ENCODE results near the gene MACROD1. TPM values are rescaled to one million over a fixed set of nuclear protein-coding genes. Genes with fewer than 3 reads are reported as not detected.

Gene MACROD1
- total and polyA plus RNA-seq, 2 donors (not counting 3 experiments of a cell fraction or from before 2014, with no cell fraction given) = 11.0 to 16.2 TPM

- Histone ChIP-seq H3K4me3 (replicated peaks in 1 of 3; ENCODE audit: insufficient read depth in 1 of 3, low read depth in 1 of 3, low read length in 3 of 3) (no peak overlapping the region), H2AFZ (ENCODE audit: low read depth, low read length) (no peak overlapping the region), H3K27ac (ENCODE audit: insufficient read depth, low read depth, low read length) (no peak overlapping the region), H4K20me1 (replicated peaks; ENCODE audit: control insufficient read depth, extremely low read depth, insufficient read depth, low read length) (no peaks in the 10 kb centered on the region), H3K9me3 (replicated peaks; ENCODE audit: control insufficient read depth, insufficient read depth, low read length) (no peaks in the 10 kb centered on the region), H3K4me1 (ENCODE audit: control insufficient read depth, extremely low read depth, insufficient read depth, low read length) (no peaks in the 10 kb centered on the region), H3K79me2 (ENCODE audit: control insufficient read depth, insufficient read depth, low read length) (no peaks in the 10 kb centered on the region), H3K4me2 (ENCODE audit: insufficient read depth, low read length) (no peak overlapping the region), H3K9ac (replicated peaks; ENCODE audit: extremely low read depth, insufficient read depth, low read length) (no peak overlapping the region), H3K36me3 (ENCODE audit: control insufficient read depth in 2 of 2, extremely low read depth in 1 of 2, insufficient read depth in 2 of 2, low read length in 2 of 2) (no peaks in the 10 kb centered on the region), H3K27me3 (ENCODE audit: control insufficient read depth in 2 of 2, insufficient read depth in 2 of 2, low read length in 2 of 2) (no peaks in the 10 kb centered on the region), H3K9me1 (replicated peaks; ENCODE audit: control insufficient read depth, extremely low read depth, insufficient read depth, low read length) (no peaks in the 10 kb centered on the region)
- ChIA-PET CTCF (no interaction called here), POLR2A (no interaction called here)
- TF ChIP-seq MAX (IDR thresholded peaks at IDR 0.05; ENCODE audit: insufficient read depth, insufficient read length) = no peak
- no peak for TF ChIP-seq GATA2 (IDR thresholded peaks at IDR 0.05; ENCODE audit: insufficient read depth, insufficient read length, low read depth, low read length)
- no peak for TF ChIP-seq POLR2A (IDR thresholded peaks at IDR 0.05; ENCODE audit: low read depth, low read length)
- no peak for TF ChIP-seq MYC (IDR thresholded peaks at IDR 0.05; ENCODE audit: low read depth, low read length)
- TF ChIP-seq EZH2 (IDR thresholded peaks at IDR 0.05; ENCODE audit: borderline replicate concordance, low read depth, low read length, severe bottlenecking) = no peak
- no peak for TF ChIP-seq FOS (IDR thresholded peaks at IDR 0.05; ENCODE audit: borderline replicate concordance, insufficient read depth, low read length)
- intact Hi-C loops (cut with micrococcal nuclease) (no loop called here), dilution Hi-C loops (cut with MboI; ENCODE audit: extremely low pct_ligation_motif_present, low sequenced_read_pairs) (no loop called here)
- BruUV-seq (replicated peaks) = no TSS peak
- FAIRE-seq = no peak
- no peak for DNase-seq (ENCODE audit: low read depth, low spot score)
Measured at GRCh38 chr11:64103277-64103985, 62.5 kb downstream of the MACROD1 start.

- Histone ChIP-seq H3K4me3 (replicated peaks in 1 of 3; ENCODE audit: insufficient read depth in 1 of 3, low read depth in 1 of 3, low read length in 3 of 3) (no peak overlapping the region), H3K9me1 (replicated peaks; ENCODE audit: control insufficient read depth, extremely low read depth, insufficient read depth, low read length) (no peaks in the 10 kb centered on the region), H3K4me1 (ENCODE audit: control insufficient read depth, extremely low read depth, insufficient read depth, low read length) (no peaks in the 10 kb centered on the region), H3K4me2 (ENCODE audit: insufficient read depth, low read length) (no peak overlapping the region), H3K36me3 (ENCODE audit: control insufficient read depth in 2 of 2, extremely low read depth in 1 of 2, insufficient read depth in 2 of 2, low read length in 2 of 2) (no peaks in the 10 kb centered on the region), H3K9ac (replicated peaks; ENCODE audit: extremely low read depth, insufficient read depth, low read length) (no peak overlapping the region), H3K27ac (ENCODE audit: insufficient read depth, low read depth, low read length) (no peak overlapping the region), H3K27me3 (ENCODE audit: control insufficient read depth in 2 of 2, insufficient read depth in 2 of 2, low read length in 2 of 2) (no peaks in the 10 kb centered on the region), H3K9me3 (replicated peaks; ENCODE audit: control insufficient read depth, insufficient read depth, low read length) (no peaks in the 10 kb centered on the region), H4K20me1 (replicated peaks; ENCODE audit: control insufficient read depth, extremely low read depth, insufficient read depth, low read length) (no peaks in the 10 kb centered on the region), H2AFZ (ENCODE audit: low read depth, low read length) (no peak overlapping the region), H3K79me2 (ENCODE audit: control insufficient read depth, insufficient read depth, low read length) (no peaks in the 10 kb centered on the region)
- CTCF ChIA-PET = interaction anchor here (2.0 kb wide), 1 partner anchor 100 kb away, joined by 5 read pairs; no protein-coding TSS in a partner anchor
- dilution Hi-C loops (cut with MboI; ENCODE audit: extremely low pct_ligation_motif_present, low sequenced_read_pairs) (no loop called here), intact Hi-C loops (cut with micrococcal nuclease) (no loop called here)
- TF ChIP-seq FOS (IDR thresholded peaks at IDR 0.05; ENCODE audit: borderline replicate concordance, insufficient read depth, low read length) (no peak), GATA2 (IDR thresholded peaks at IDR 0.05; ENCODE audit: insufficient read depth, insufficient read length, low read depth, low read length) (no peak), JUN (IDR thresholded peaks at IDR 0.05; ENCODE audit: borderline replicate concordance, insufficient read depth, insufficient read length, low read depth) (no peak), EZH2 (IDR thresholded peaks at IDR 0.05; ENCODE audit: borderline replicate concordance, low read depth, low read length, severe bottlenecking) (no peak), CTCF (IDR thresholded peaks at IDR 0.05; ENCODE audit: extremely low read depth in 1 of 2, insufficient read depth in 1 of 2, low read depth in 1 of 2, low read length in 2 of 2) (no peak), POLR2AphosphoS5 (IDR thresholded peaks at IDR 0.05; ENCODE audit: insufficient read depth, low read depth, low read length) (no peak), POLR2A (IDR thresholded peaks at IDR 0.05; ENCODE audit: low read depth, low read length) (no peak), MAX (IDR thresholded peaks at IDR 0.05; ENCODE audit: insufficient read depth, insufficient read length) (no peak), MYC (IDR thresholded peaks at IDR 0.05; ENCODE audit: low read depth, low read length) (no peak)
- FAIRE-seq (no peak), DNase-seq (ENCODE audit: low read depth, low spot score) (no peak)
- POLR2A ChIA-PET = no interaction called here
- BruUV-seq (replicated peaks) = no TSS peak
Measured at GRCh38 chr11:64102005-64102738, 63.7 kb downstream of the MACROD1 start.

All from endothelial cell of umbilical vein (primary cell).